ENCODE results near the gene DCXR.

Gene DCXR

GRCh38 chr17:81994593-81995462 is 42.7 kb downstream of the DCXR start:
- no peak for DNase-seq

GRCh38 chr17:81993729-81994592 is 43.5 kb downstream of the DCXR start:
- DNase-seq = no peak

GRCh38 chr17:81992306-81993102 is 45.0 kb downstream of the DCXR start:
- no peak for DNase-seq

GRCh38 chr17:81991684-81992305 is 45.7 kb downstream of the DCXR start:
- no peak for DNase-seq

GRCh38 chr17:81990836-81991683 is 46.4 kb downstream of the DCXR start:
- DNase-seq = no peak

GRCh38 chr17:81987161-81987770 is 50.2 kb downstream of the DCXR start:
- no peak for DNase-seq

GRCh38 chr17:81986606-81987005 is 50.9 kb downstream of the DCXR start:
- no peak for DNase-seq

Measured in activated CD4-positive, CD25-positive, alpha-beta regulatory T cell (primary cell).